HG03039 (cell line): Measurements from ENCODE around the gene ATP8A2.
"Not testable (repeated sequence)": the region's sequence is repeated elsewhere in the genome, so short reads cannot be mapped to it uniquely, and the experiment has no call there.

Experiments used
- ATAC-seq: cut with Tn5 transposase; IDR thresholded peaks from one replicate; pipeline ENCODE4 v1.9.1; 2021; ENCODE audit warnings: mild to moderate bottlenecking, moderate library complexity; ENCODE audit not compliant: unreplicated experiment

ATP8A2 gene

GRCh38 chr13:26051657-26052311 lies 680.0 kb downstream of the ATP8A2 start, which contains the start of gene SHISA2:
Gene SHISA2 (minus strand): TSS chr13:26052016. CDS start chr13:26050975, 1,041 bp downstream.
- no peak for ATAC-seq

GRCh38 chr13:26052337-26052736 lies 680.6 kb downstream of the ATP8A2 start:
- no peak for ATAC-seq

- ATAC-seq: no peak
Observed at GRCh38 chr13:26053418-26053980, 681.7 kb downstream of the ATP8A2 start.

DNA sequence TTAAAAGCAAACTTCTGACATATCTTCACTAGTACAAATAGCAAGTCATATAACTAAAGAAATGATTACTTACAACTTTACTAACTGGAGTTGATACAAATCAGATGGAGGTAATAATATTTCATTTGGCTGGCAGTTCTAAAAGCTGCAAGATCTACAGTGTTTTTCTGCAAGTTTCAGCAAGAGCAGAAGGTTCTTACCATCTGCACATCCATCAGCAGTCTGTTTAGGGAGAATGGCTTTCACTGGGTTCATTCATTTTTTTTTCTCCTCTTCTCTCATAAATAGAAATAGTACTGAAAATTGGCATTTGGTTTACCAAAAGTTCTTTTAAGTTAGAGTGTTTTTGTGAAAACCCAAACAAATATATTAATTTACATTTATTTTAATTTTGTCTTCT lies 683.1 kb downstream of the ATP8A2 start:
- no peak for ATAC-seq

DNA sequence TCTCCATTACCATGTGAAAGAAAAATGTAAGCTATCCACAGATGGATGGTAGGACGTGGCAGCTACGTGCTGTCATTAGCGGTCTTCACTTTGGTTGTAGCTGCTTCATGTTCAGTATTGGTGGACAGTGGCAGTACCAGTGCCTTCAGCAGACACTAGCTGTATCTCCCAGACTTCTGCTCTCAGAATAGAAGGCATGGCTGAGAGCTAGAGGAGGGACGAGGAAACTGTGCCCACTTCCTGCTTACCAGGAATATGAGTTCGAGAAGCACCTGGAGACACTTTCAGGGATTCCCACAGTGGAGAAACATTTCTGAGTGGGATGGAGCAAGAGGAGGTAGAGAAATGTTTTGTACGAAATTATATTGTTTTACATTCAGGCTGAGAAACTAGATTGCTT lies 686.9 kb downstream of the ATP8A2 start:
- ATAC-seq: no peak

GRCh38 chr13:26060357-26060756 lies 688.6 kb downstream of the ATP8A2 start:
- no peak for ATAC-seq

DNA sequence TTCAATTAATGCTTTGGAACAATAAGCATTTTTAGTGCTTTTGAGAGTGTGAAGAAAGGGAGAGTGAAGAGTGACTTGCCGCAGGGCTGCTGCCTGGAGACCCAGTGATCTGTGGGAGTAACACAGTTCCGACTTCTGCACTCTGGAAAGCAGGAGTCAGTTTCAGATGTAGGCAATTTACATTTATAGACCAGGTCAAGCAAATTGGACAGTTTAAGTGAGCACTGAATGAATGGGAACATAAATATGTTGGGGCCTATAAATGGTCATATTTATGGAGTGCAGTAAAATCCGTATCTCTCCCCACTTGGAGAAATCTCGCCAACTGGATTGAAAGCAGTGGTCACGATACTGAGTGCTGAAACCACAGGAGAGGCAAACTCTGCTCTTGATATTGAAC lies 689.5 kb downstream of the ATP8A2 start:
- no peak for ATAC-seq

- no peak for ATAC-seq
Observed at GRCh38 chr13:26061947-26062346, 690.2 kb downstream of the ATP8A2 start.

GRCh38 chr13:26062853-26063444 lies 691.2 kb downstream of the ATP8A2 start:
- no peak for ATAC-seq

GRCh38 chr13:26066492-26066891 lies 694.7 kb downstream of the ATP8A2 start:
- not testable (repeated sequence) for ATAC-seq

DNA sequence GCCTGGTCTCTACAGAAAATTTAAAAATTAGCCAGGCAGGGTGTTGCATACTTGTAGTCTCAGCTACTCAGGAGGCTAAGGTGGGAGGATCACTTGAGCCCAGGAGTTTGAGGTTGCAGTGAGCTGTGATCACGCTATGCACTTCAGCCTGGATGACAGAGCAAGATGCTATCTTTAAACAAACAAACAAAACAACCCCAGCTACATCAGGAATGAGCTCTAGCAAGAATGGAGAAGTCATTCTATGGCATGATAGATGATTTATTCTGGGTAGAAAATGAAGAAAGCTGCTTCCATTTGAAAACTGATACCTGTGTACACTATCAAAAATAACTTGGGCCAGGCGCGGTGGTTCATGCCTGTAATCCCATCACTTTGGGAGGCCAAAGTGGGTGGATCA lies 695.8 kb downstream of the ATP8A2 start:
- no peak for ATAC-seq

- not testable (repeated sequence) for ATAC-seq
Observed at GRCh38 chr13:26068372-26068771, 696.6 kb downstream of the ATP8A2 start.

DNA sequence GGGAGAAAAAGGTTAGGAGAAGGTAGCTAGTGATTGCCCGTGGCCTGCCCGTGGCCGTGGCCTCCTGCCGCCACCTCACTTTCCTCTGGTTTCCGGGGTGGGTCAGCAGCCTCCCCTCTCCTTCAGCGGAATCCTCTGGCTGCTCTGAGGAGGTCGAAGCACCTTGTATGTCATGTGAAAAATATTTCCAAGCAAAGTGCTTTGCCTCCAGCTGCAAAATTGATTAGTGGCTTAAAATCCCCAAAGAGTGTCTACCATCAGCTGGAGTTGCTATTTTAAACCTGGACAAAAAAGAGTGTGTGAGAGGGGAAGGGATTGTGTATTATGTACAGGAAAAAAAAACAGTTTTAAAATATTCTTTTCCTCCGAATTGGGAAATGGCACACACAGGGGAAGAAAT lies 697.9 kb downstream of the ATP8A2 start:
- not testable (repeated sequence) for ATAC-seq

DNA sequence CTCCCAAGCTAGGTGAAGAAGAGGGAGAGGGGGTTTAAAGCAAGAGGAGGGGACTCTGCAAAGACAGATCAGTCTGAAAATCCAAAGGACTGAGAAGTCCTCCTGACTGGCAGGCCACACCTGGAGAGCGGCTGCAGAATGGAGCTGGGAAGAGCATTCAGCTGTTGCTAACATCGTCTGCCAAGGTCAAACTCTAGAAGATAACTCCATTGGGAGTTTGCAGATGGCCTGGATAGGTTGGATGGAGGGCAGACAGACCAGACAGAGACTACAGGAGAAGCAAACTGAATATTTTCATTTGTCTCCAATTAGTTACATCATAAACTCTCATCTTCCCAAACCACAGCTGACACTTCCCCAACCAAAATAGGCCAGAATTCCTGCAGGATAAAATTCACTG lies 699.9 kb downstream of the ATP8A2 start:
- no peak for ATAC-seq

DNA sequence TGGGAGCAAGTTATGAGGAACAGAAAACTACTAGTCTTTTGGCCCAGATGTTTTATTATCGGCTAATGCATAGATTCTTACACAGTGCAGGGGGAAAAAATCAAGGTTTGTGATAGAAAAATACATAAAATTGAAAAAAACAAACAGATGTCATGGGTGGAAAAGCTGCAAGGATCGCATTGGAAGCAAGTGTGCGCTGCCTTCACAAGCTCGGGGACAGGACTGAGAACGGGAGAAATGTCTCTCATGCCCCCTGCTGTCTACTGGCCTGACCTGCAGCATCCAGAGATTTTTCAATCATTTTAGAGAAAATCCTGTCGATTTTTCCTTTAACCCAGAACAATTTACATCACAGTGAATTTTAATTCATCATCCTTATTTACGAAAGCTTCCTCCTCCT lies 700.6 kb downstream of the ATP8A2 start:
- not testable (repeated sequence) for ATAC-seq

- ATAC-seq: no peak
Observed at GRCh38 chr13:26074706-26075105, 702.9 kb downstream of the ATP8A2 start.
